Upper lobe of left lung (tissue), 4 donors: ENCODE measurements around the gene SORD.
"Not testable (repeated sequence)": the region's sequence is repeated elsewhere in the genome, so short reads cannot be mapped to it uniquely, and the experiment has no call there.

Experiments used
- CTCF ChIP-seq, 6 experiments: fragments of 450-650 bp in 4 of 6; fragments of 200-600 bp in 2 of 6; sonication (generic) in 2 of 6; IDR thresholded peaks; one replicate each; pipeline ENCODE4 v1.5.1; 2016 to 2019; ENCODE audit warnings: antibody characterized with exemption in 6 of 6
- EP300 ChIP-seq, 4 donors: sonication (generic); formaldehyde crosslinking; IDR thresholded peaks; one replicate each; pipeline ENCODE4 v1.5.1; 2017; ENCODE audit warnings: antibody characterized with exemption in 4 of 4, control low read depth in 2 of 4
- POLR2A ChIP-seq, 4 donors: fragments of 450-650 bp; IDR thresholded peaks; one replicate each; pipeline ENCODE4 v1.5.1; 2016 to 2017; ENCODE audit warnings: antibody characterized with exemption in 4 of 4, mild to moderate bottlenecking in 2 of 4
- POLR2AphosphoS5 ChIP-seq, 2 donors: sonication (generic); formaldehyde crosslinking; IDR thresholded peaks; one replicate each; pipeline ENCODE4 v1.5.1; 2017; ENCODE audit warnings: antibody characterized with exemption in 2 of 2

DNA sequence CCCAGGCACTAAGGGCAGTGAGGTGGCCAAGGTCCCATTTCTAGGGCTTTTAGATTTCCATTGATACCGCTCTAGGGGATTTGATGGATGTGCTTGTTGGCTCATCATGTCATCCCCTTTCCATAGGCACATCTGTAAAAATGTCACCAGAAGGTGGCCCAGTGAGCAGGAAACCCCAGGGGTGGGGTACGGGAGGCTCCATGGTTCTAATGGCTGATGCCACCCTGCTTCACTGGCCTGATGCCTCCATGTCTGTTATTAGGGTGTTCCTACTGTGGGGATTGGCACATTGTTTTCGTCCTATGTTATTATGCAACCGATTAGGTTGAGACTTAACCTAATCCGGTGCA, 34.1 kb upstream of the SORD start:
- not testable (repeated sequence) for TF ChIP-seq POLR2A, POLR2AphosphoS5, EP300, CTCF (IDR thresholded peaks at IDR 0.05)
